Activated CD4-positive, alpha-beta T cell treated with anti-CD3 and anti-CD28 coated beads for 48 hours (primary cell): Measurements from ENCODE around the gene SELPLG.
"Not testable (repeated sequence)": the region's sequence is repeated elsewhere in the genome, so short reads cannot be mapped to it uniquely, and the experiment has no call there.

Experiments
- DNase-seq: peaks from one replicate; pipeline ENCODE4 v3.0.0-alpha.2; 2020

Gene SELPLG

GRCh38 chr12:108602976-108603704 lies 30.6 kb downstream of the SELPLG start:
- DNase-seq: no peak

DNA sequence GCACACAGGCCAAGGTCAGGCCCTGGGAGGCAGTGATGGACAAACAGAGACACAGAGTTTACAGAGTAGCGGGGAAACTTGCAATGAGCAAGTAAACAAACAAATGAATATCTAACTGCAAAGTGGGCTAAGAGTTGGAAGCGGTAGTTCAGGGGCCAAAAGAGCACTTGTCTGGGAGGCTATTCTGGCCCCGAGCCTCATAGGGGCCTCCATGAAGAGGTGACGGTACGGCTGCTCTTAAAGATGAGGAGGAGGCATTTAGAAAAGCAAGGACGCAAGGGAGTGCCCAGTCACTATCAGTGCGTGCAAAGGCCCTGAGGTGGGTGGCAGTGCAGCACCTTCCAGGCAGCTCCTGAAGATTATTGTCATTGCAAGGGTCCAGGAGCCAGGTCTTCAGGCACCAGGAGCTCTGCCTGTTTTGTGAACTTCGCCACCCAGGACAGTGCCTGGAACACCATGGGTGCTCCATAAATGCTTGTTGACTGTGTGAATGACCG lies 31.4 kb downstream of the SELPLG start:
- DNase-seq: no peak

- no peak for DNase-seq
These were observed 33.0 kb downstream of the SELPLG start for GRCh38 chr12:108600702-108601007.

DNA sequence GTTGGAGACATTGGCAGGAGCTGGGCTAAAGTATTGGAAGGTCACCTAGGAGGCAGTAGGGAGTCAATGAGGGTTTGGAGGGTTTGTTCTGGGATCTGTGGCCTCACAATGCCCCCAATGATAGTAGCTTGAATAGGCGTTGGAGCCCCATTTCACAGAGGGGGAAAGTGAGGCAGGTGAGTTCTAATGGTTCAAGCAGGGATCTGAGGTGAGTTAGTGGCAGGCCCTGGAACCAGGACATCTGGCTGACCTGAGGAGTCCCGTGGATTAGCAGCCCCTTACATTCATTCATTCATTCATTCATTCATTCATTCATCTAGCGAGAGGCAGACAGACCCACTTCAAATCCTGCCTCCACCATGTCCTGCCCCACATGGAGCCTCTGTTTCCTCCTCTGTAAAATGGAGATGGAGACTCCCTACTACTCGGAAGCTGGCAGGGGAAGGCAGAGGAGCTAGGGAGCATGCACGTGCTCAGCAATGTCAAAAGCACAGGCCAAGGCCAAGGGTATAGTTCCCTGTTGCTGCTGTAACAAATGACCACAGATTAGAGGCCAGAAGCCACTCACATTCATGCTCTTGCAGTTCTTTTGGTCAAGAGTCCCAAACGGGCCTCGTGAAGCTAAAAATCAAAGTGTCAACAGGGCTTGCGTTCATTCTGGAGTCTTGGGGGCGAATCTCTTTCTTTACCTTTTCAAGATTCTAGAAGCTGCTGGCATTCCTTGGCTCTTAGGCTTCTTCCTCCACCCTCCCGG lies 33.6 kb downstream of the SELPLG start:
- no peak for DNase-seq

- no peak for DNase-seq
These were observed 34.2 kb downstream of the SELPLG start for GRCh38 chr12:108599541-108599940.

- DNase-seq: no peak
These were observed 35.0 kb downstream of the SELPLG start for GRCh38 chr12:108598553-108599250.

DNA sequence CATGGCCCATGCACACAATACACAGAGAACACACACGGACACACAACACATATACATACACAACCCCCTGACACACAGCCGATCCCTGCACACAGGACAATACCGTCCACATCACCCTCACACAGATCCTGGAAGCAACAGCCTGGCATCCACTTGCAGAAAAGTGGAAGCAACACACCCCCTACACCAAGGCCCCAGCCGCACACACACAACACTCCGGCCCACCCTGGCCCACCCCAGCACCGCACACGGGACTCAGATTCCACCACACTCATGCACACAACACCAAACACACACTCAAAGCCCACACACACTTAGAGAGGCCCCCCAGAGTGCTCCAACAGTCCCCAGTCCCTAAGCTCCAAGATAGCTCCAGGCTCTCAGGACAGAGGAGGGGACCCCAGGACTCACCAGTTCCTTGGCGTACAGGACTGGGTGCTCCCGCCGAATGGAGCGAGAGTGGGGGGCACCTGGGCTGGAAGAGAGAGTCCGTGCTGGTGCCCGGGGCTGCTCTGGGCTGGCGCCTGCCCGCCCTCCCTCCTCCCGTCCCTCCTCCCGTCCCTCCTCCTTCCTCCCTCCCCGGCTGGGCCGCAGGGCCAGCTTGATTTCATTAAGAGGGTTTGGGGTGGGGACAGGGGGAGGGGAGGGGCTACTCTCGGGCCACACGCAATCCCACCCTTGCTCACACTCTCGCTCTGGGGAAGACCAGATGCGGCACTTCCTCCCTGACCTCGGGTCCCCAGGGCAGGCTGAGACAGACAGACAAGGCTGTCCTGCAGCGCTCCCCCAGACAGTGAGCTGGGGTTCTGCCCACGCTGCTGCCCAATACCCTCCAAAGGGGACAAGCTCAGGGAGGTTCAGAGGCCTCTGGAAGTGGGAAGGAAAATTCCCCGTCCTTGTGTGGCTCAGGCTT lies 35.9 kb downstream of the SELPLG start, which contains the start of gene TMEM119:
Gene TMEM119 (minus strand): TSS at position 526 of the 913 bp plus-strand sequence. CDS start 5,701 bp downstream, outside the sequence.
- no peak for DNase-seq

DNA sequence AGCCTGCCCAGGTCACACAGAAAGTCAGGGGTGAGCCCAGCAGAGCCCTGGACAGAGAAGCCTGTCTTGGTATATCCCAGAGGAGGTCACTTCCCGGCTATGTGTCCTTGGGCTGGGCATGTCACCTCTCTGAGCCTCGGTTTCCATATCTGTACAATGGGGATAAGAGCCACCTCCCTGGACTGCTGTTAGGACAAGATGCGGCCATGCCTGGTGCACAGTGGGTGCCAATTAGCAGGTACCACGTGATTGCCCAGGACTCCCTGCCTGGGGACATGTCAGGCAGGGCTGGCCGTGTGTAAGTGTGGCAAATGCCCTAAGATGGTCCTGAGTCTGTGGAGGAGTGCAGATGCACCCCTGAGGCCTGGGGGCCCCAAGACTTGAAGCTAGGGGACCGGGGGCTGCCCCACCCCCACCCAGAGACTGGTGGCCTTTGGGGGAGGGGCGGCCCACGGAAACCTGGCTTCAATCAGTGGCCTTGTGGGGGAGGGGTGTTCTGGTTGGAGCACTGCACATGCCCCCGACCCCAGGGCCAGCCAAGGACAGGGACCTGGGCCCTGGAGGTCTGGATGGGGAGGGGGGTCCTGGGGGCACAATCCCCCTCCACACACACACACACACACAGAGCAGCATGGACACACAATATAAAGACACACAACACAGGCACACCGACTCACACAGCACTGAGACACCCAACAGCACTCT lies 36.7 kb downstream of the SELPLG start:
- DNase-seq: no peak

DNA sequence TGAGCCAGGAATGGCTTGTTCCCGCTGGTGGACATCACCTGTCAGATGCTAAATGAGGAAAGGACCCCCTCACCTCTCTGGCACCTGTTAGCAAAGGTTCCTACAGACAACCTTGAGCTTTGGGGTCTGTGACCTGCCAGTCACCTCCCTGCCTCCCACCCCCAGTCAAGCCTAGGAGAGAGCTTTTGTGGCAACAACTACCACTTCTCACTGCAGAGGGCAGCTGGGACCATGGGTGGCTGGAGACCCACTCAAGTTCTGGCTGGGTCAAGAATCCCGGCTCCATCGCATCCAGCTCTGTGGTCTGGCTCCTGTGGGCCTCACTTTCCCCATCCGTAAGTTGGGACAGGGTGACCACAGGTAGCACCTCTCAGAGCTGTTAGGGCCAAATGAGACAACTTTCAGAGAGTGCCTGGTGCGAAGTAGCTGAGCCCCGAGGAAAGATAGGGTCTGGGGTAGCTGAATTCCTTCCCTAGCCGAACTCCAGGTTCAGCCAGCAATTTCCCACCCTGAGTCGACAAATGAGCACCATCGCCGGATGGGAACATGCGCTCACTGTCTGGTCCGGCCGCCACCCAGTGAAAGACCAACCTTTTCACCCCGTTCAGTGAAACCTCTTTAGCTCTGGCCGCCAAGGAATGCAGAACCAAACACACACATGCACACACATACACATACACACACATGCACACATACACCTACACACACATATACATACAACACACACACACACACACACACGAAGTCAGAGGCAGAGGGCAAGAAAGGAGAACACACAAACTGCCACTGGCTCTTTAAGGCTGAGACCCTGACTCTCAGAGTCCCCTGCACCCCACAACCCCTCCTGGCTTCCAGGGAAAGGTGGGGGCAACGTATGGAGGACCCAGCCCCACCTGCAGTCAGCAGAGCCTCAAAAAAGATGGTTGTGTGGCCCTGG lies 37.7 kb downstream of the SELPLG start:
- DNase-seq: no peak

GRCh38 chr12:108594960-108595710 lies 38.6 kb downstream of the SELPLG start:
- DNase-seq: no peak

DNA sequence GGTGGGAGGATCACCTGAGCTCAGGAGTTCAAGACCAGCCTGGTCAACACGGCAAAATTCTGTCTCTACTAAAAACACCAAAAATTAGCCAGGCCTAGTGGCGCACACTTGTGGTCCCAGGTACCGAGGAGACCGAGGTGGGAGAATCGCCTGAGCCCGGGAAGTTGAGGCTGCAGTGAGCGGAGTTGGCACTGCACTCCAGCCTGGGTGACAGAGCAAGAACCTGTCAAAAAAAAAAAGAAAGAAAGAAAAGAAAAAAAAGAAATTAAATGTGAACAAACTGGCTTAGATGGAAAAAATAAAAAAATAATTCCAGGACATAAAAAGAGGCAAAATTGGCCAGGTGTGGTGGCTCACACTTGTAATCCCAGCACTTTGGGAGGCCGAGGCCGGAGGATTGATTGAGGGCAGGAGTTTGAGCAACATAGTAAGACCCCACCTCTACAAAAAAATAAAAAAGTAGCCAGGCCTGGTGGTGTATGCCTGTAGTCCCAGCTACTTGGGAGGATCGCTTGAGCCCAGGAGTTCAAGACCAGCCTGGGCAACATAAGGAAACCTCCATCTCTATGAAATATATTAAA lies 39.3 kb downstream of the SELPLG start:
- DNase-seq: no peak

DNA sequence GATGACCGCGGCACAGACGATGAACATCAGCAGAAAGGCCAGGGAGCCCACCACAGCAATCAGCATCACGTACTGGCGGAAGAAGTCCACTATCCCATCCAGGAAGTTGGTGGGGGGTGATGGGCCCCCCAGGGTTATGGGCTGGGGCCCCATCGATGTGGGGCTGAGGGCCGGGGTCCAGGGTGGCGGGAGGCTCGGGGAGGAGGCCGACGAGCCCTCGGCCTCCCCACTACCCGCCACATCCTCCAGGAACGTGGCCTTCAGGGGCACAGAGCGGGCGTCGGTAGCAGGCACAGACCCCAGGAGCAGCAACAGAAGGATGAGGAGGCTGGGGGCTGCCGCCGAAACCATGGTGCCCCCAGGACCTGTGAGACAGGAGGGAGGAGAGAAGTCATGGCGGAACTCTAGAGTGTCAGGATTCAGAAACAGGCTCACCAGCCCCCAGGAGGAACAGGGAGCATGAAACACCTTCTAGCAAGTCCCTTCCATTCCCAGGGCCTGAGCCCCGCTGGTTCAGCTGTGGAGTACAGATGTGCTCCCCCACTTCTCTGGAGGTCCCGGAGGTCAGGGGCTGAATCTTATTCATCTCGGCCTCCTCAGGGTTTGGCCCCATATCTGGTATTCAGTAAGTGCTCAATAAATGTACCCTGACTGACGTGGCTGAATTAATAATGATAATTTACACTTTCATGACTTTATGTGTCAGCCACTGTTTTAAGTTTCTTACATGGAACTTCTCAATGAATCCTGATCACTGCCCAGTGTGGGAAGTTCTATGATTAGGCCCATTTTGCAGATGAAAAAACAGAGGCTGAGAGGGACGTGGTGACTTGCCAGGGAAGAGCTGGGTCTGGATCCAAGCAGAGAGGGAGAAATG lies 41.4 kb downstream of the SELPLG start:
- no peak for DNase-seq

GRCh38 chr12:108591267-108591980 lies 42.3 kb downstream of the SELPLG start:
- DNase-seq: no peak

DNA sequence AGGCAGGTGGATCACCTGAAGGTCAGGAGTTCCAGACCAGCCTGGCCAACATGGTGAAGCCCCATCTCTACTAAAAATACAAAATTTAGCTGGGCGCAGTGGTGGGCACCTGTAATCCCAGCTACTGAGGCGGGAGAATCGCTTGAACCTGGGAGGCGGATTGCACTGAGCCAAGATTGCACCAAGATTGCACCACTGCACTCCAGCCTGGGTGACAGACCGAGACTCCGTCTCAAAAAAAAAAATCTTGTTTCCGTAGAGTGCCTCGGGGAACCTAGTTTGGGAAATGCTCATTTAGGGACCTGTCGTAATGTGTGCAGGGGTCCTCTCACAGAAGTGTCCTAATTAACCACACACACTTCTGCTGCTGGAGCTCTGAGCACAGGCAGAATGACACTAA lies 43.2 kb downstream of the SELPLG start:
- not testable (repeated sequence) for DNase-seq

GRCh38 chr12:108589840-108590229 lies 43.9 kb downstream of the SELPLG start:
- no peak for DNase-seq

- no peak for DNase-seq
These were observed 44.5 kb downstream of the SELPLG start for GRCh38 chr12:108589028-108589839.

DNA sequence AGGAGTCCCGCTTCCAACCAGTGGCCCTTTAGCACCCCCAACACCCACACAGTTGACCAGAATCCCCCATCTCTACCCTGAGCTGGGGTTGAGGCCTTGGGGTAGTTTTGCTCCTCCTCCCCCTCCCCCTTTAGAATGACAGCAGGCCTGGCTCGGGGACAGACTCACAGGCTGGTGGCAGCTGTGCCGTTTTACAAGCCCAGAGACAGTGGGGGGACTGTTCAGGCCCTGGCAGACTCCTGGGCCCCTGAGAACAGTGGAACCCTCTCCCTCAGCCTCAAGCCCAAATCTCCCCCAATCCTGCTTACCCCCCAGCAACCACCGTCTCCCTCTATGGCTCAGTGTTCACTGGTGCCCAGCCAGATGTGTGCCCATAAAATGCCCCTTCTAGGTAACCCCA lies 45.9 kb downstream of the SELPLG start:
- no peak for DNase-seq
